Loucy (cell line): ENCODE data around the gene TTF2.

Source experiments
- CTCF ChIP-seq: fragments of 200-600 bp; sonication (generic); conservative IDR thresholded peaks from 2 replicates; pipeline ENCODE4 v1.5.1; 2014; ENCODE audit warnings: mild to moderate bottlenecking, antibody characterized with exemption, low read length
- EZH2phosphoT487 ChIP-seq: fragments of 200-600 bp; IDR thresholded peaks from 2 replicates; pipeline ENCODE4 v1.6.1; 2018; ENCODE audit warnings: antibody characterized with exemption, mild to moderate bottlenecking, moderate library complexity, borderline replicate concordance

DNA sequence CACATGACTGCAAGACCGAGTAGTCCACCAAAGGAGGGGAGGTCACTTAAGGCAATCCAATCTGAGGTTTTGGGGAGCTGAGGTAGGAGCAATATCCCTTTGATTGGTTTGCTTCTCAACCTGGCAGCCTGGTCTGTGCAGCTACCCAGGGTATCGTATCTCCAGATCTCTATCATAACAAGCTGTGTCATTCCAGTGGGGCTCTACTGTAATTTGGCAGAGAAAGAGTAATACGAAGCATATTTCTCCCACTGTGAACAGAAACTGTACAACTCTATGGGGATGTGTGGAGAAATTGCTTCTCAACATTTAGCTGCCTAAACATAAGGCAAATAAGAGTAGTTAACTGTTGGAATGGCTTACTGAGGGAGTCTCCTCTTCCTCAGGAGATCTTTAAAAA is 38.0 kb upstream of the TTF2 start:
- no peak for TF ChIP-seq CTCF
- TF ChIP-seq EZH2phosphoT487: no peak
